ENCODE data around the gene COL8A2. TPM values are rescaled to one million over a fixed set of nuclear protein-coding genes. Genes with fewer than 3 reads are reported as not detected.

Gene COL8A2
- total RNA-seq, 1 donor from 2014 or later, result 0.41 TPM

DNA sequence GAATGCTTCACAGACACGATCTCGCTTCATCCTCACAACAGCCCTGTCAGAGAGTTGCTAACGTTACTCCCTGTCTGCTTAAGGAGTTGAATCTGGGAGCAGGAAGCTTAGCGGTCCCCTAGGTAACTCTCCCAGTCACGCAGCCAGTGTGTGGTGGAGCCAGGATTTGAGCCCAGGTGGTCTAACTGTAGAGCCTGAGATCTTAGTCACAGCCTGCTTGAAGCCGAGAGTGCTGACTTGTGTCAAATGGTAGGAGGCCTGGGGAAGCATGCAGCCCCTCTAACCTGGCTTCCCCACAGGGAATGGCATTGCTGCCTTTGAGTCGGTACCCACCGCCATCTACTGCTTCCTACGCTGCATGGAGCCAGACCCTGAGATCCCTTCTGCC is 32.2 kb downstream of the COL8A2 start:
- no peak for DNase-seq (ENCODE audit: extremely low read depth, low read depth, low spot score)

GRCh38 chr1:36092166-36092797 is 32.7 kb downstream of the COL8A2 start:
- DNase-seq (ENCODE audit: extremely low read depth, low read depth, low spot score), result no peak

DNA sequence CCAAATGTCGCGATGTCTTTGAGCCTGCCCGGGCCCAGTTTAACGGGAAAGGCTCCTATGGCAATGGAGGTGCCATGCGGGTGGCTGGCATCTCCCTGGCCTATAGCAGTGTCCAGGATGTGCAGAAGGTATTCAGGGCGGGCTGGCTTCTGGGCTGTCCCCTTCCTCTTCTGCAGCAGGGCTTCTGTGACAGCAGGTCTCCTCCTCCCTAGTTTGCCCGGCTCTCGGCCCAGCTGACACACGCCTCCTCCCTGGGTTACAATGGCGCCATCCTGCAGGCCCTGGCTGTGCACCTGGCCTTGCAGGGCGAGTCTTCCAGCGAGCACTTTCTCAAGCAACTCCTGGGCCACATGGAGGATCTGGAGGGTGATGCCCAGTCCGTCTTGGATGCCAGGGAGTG is 33.3 kb downstream of the COL8A2 start:
- DNase-seq (ENCODE audit: extremely low read depth, low read depth, low spot score), result no peak

DNA sequence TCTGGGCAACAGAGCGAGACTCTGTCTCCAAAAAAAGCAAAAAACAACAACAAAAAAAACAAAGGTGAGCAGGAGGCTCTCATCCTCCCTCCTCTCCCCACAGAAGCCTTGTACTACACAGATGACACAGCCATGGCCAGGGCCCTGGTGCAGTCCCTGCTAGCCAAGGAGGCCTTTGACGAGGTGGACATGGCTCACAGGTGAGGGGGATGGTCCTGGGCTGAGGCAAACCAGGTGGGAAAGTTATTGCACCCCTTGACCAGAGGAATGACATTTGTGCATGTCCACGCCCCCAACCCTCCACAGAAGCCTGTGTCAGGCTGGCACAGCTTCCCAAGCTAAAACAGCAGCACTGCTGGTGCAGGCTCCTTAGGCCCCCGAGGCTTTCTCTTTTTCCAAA is 33.9 kb downstream of the COL8A2 start:
- no peak for DNase-seq (ENCODE audit: extremely low read depth, low read depth, low spot score)

- no peak for DNase-seq (ENCODE audit: extremely low read depth, low read depth, low spot score)
Observed at GRCh38 chr1:36089393-36090121, 35.5 kb downstream of the COL8A2 start.

GRCh38 chr1:36088577-36089392 is 36.2 kb downstream of the COL8A2 start, which contains the start of gene ADPRS:
Gene ADPRS (plus strand): TSS chr1:36088892. CDS start chr1:36088905, 13 bp downstream.
- DNase-seq (ENCODE audit: extremely low read depth, low read depth, low spot score), result no peak

GRCh38 chr1:36088265-36088576 is 36.8 kb downstream of the COL8A2 start:
- DNase-seq (ENCODE audit: extremely low read depth, low read depth, low spot score), result no peak

GRCh38 chr1:36087233-36088123 is 37.5 kb downstream of the COL8A2 start:
- DNase-seq (ENCODE audit: extremely low read depth, low read depth, low spot score), result no peak

DNA sequence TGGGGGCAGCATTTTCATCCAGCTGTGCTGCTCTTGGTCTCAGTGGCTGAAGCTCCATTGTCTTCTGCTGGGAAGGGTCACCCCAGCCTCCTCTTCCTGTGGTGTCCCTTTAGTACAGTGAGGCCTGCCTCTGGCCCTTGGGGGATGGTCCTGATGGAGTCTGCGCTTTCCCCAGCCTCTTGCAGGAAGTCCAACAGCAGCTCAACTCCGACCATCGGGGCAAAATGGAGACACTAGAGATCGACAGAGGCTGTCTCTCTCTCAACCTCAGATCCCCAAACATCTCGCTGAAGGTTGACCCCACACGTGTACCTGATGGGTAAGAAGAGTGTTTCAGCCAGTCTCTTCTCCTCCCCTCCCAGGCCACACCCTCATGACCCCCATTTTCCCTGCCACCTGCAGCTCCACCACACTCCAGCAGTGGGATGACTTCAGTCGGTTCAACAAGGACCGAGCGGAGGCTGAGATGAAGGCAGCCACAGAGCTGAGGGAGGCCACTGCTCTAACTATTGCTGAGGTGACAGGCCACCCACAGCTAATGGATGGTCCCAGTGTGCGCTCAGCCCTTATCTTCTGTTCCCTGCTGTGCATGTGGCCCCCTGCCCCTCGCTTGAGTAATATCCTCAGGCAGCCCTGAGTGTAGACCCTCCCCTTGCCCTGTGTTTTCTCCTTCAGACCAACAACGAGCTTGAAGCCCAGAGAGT is 38.3 kb downstream of the COL8A2 start:
- no peak for DNase-seq (ENCODE audit: extremely low read depth, low read depth, low spot score)

DNA sequence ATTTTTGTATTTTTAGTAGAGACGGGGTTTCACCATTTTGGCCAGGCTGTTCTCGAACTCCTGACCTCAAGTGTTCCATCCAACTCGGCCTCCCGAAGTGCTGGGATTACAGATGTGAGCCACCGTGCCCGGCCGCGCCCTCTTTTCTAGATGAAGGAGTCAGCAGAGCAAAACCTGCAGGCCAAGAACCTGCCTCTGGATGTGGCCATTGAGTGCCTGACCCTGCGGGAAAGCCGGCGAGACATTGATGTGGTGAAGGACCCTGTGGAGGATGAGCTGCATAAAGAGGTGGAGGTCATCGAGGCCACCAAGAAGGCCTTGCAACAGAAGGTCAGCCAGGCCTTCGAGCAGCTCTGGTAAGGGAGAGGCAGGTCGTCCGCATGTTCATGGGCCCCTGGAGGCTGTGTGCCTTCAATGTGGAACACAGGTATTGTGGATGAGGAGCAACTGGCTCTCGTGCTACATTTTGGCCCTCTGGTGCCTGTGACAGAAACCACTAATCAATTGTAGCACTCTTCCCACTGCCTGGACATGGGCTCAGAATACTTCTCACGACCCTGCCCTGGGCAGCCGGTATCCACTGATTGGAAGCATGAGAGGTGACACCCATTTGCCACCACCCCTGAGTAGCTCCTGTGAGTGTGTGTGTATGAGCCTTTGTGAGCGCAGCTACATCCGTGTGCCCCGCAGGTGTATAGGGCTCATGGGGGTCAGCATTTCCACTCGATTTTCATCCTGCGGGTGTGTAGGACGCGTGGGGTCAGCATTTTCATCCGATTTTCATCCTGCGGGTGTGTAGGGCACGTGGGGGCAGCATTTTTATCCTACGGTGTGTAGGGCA is 39.1 kb downstream of the COL8A2 start:
- no peak for DNase-seq (ENCODE audit: extremely low read depth, low read depth, low spot score)

DNA sequence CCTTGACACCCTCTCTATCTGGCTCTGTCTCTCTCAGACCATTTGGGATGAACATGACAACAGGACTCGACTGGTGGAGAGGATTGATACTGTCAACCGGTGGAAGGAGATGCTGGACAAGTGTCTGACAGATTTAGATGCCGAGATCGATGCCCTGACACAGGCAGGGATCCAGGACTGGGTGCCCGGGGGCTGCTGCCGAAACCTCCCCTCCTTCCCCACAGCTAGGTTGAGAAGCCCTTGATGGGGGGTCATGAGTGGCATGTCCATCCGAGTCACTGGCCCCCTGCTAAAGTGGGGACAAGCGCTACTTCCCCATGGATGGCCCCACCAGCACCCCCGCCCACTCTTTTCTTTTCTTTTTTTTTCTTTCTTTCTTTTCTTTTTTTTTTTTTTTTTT is 39.9 kb downstream of the COL8A2 start:
- DNase-seq (ENCODE audit: extremely low read depth, low read depth, low spot score), result no peak

DNA sequence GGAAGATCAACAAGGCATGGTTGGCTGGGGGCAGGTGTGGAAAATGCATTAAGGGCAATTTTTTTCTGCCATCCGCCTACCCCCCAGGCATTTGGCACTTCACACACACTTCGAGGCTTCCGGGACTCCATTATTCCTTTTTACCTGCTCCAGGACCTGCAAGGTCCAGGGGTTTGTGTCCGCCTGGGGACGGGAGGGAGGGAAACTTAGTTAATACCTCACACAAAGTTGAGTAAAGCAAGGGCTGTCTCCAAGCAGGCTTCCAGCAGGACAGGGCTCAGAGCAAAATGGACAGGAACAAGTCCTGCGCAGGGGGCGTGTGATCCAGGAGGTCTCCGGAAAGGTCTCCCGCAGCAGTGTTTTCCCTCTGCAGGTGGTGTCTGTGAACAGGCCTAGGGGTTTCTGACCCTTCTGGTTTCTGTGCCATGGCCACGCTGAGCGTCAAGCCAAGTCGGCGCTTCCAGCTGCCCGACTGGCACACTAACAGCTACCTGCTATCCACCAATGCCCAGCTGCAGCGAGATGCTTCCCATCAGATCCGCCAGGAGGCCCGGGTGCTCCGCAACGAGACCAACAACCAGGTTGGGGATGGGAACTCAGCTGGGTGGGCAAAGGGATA is 40.4 kb downstream of the COL8A2 start:
- no peak for DNase-seq (ENCODE audit: extremely low read depth, low read depth, low spot score)

GRCh38 chr1:36083635-36084496 is 41.2 kb downstream of the COL8A2 start, which contains the start of gene TEKT2:
Gene TEKT2 (plus strand): TSS chr1:36084094. CDS start chr1:36084922, 828 bp downstream.
- no peak for DNase-seq (ENCODE audit: extremely low read depth, low read depth, low spot score)

DNA sequence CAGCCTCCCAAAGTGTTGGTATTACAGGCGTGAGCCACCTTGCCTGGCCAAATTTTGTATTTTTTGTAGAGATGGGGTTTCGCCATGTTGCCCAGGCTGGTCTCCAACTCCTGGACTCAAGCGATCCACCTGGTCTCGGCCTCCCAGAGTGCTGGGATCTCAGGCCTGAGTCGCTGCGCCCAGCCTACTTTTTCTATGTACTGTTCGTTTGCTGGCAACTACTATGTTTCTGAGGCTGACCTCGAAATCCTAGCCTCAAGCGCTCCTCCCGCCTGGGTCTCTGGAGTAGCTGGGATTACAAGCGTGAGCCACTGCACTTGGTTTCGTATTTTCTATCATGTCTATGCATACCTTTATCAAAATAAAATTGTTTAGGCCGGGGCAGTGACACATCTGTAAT is 41.8 kb downstream of the COL8A2 start:
- no peak for DNase-seq (ENCODE audit: extremely low read depth, low read depth, low spot score)

DNA sequence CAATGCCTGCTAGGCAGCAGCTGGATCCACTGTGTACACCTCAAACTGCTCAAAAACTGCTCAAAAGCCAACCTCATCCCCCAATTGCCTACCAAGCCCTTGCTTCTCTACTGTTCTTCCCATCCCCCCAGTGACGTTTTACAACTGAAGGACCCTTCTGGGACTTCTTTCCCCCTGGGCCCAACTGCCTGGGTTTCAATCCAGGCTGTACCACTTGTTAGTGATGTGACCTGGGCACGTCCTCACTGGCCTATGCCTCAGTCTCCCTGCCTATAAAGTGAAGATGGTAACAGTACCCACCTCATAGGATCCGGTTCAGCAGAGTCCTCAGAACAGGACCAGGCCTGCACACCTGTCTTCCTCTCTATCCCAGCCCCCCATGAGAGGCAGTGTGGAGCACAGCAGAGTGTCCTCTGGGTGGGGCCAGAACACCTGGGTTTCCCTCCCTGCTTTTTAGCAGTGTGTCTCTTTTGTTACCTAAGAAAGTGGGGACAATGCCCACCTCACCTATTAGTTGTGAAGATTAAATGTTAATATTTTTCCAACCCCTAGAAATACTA is 43.0 kb downstream of the COL8A2 start:
- DNase-seq (ENCODE audit: extremely low read depth, low read depth, low spot score), result no peak

DNA sequence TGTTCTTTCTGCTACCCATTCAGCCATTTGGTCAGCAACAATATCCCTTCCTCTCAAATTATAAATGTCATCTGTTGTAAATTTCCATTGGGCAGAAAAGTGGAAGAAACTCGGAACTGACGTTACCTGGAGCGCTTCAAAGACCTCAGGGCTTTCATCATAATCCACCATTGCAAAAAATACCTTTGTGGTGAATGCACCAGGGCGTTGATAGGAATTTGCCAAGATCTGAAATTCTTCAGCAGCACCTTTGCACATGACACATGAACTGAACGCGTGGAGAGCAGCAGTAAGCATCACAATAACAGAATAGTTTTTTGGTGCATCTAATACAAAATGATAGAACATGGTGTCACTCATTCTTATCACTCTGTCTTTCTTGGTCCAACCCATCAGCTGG is 44.2 kb downstream of the COL8A2 start:
- DNase-seq (ENCODE audit: extremely low read depth, low read depth, low spot score), result no peak

DNA sequence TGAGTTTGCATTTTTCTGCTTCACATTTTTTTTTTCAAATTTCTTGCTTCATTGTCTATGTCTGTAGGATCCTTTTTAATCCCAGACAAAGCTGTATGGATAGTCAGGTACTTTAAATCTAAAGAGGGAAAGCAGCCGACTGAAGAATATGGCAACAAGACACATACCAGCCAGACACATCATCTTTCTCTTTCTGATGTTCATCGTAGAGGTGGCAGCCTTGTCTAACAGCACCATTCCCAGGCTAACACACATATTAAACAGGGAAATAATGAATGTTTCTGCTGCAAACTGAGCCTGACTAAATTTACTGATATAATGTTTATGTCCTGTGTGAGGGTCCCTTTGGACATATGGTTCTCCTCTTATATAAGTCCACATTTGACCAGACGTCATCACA is 44.8 kb downstream of the COL8A2 start:
- DNase-seq (ENCODE audit: extremely low read depth, low read depth, low spot score), result no peak
